ENCODE data around the gene TWIST2. TPM values are rescaled to one million over a fixed set of nuclear protein-coding genes. Genes with fewer than 3 reads are reported as not detected.

Gene TWIST2
- total and polyA plus RNA-seq, 9 of the 15 experiments (the other 6 are each of a cell fraction or from before 2014, with no cell fraction given), result not detected

DNA sequence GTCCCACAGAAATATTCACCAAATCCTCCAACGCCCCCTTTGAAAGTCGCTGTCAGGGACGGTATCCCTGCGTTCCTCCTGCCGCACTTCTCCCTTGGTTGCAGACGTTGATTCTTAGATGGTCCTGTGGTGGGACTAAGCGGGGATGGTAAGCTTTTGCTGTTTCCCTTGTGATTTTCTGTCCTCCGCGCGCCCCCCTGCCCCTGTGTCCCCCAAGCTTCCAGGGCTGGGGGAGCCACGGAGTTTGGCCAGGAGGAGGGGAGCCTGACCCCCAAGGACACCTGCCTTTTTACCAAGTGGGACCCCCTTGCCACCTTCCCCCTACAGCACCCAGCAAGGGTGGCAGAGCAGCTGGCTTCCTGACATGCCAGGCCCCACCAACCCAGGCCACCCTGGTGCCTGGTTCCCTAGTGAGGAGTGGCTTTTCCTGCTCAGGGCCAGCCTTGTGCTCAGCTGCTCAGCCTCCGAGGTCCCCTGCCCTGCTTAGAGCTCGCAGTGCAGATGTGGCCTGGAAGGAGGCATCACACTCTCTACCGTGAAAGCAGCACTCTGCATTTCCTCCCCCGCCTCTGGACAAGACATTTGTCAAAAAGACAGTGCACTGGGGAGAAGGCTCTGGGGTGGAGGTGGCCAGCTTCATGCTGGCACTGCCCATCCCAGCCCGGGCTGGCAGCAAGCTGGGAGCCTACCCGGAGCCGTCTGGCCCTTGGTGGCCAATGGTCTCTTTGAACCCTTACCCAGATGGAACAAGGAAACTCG is 49.4 kb downstream of the TWIST2 start:
- CTCF ChIA-PET (ENCODE audit: low intra/inter-chr PET ratio), result no interaction called here

More for the DNA sequence above, 49.4 kb downstream of the TWIST2 start:
- Histone ChIP-seq H3K4me2 (ENCODE audit: insufficient read depth, low read length) (no peak overlapping the region), H3K27me3 (ENCODE audit: control insufficient read depth in 2 of 2, insufficient read depth in 2 of 2, low read length in 2 of 2) (peaks cover 0 to 42% of the 10 kb centered on the region in 2 experiments; a peak in 4 of 5 replicates), H3K9ac (ENCODE audit: insufficient read depth in 1 of 2, low read depth in 2 of 2, low read length in 2 of 2) (no peak overlapping the region), H3K9me1 (ENCODE audit: control insufficient read depth, insufficient read depth, low read length) (no peaks in the 10 kb centered on the region), H4K20me1 (replicated peaks; ENCODE audit: control insufficient read depth, insufficient read depth, low read length) (no peaks in the 10 kb centered on the region), H3K9me3 (replicated peaks; ENCODE audit: control insufficient read depth, insufficient read depth, low read depth, low read length) (no peaks in the 10 kb centered on the region), H3K36me3 (ENCODE audit: control insufficient read depth, insufficient read depth, low read length) (no peaks in the 10 kb centered on the region), H3K4me3 (no peak overlapping the region), H3K4me1 (replicated peaks in 1 of 2; ENCODE audit: control insufficient read depth in 2 of 2, insufficient read depth in 2 of 2, low read length in 2 of 2) (no peaks in the 10 kb centered on the region), H3K79me2 (ENCODE audit: control insufficient read depth, insufficient read depth, low read length) (no peaks in the 10 kb centered on the region), H3K27ac (ENCODE audit: extremely low read depth, low read depth, low read length) (no peak overlapping the region), H2AFZ (ENCODE audit: low read depth, low read length) (no peak overlapping the region)
- intact Hi-C loops (cut with micrococcal nuclease), result no loop called here
- 0% methylated on average over 10 of the region's 19 CpGs for WGBS (ENCODE audit: insufficient coverage, low coverage, missing lambda C conversion rate)
- TF ChIP-seq, protein P1, sequence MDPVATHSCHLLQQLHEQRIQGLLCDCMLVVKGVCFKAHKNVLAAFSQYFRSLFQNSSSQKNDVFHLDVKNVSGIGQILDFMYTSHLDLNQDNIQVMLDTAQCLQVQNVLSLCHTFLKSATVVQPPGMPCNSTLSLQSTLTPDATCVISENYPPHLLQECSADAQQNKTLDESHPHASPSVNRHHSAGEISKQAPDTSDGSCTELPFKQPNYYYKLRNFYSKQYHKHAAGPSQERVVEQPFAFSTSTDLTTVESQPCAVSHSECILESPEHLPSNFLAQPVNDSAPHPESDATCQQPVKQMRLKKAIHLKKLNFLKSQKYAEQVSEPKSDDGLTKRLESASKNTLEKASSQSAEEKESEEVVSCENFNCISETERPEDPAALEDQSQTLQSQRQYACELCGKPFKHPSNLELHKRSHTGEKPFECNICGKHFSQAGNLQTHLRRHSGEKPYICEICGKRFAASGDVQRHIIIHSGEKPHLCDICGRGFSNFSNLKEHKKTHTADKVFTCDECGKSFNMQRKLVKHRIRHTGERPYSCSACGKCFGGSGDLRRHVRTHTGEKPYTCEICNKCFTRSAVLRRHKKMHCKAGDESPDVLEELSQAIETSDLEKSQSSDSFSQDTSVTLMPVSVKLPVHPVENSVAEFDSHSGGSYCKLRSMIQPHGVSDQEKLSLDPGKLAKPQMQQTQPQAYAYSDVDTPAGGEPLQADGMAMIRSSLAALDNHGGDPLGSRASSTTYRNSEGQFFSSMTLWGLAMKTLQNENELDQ (CRISPR knock-in tag; IDR thresholded peaks at IDR 0.05; ENCODE audit: borderline replicate concordance), result no peak
- no peak for TF ChIP-seq ZNF408 (CRISPR knock-in tag; IDR thresholded peaks at IDR 0.05; ENCODE audit: low read depth)
- ATAC-seq, result no peak
- no peak for DNase-seq (ENCODE audit: extremely low read depth in 1 of 4, low spot score in 3 of 4)
- FAIRE-seq, result no peak
- POLR2A ChIA-PET, result interaction anchor here (0.6 kb wide), 1 partner anchor 206 kb away, joined by 3 read pairs; no protein-coding TSS in a partner anchor
- in situ Hi-C loops (cut with MboI), result no loop called here
- BruUV-seq (replicated peaks), result no TSS peak

Measured in K562 (cell line).